Spleen (tissue), 7 donors: ENCODE data around the gene CHMP5.

Experiments used
- POLR2AphosphoS5 ChIP-seq, 3 donors: sonication (generic); formaldehyde crosslinking; IDR thresholded peaks; one replicate each; pipeline ENCODE4 v1.5.1; 2017; ENCODE audit warnings: antibody characterized with exemption in 3 of 3
- TF ChIP-seq, protein P1 (sequence below), 11 experiments: fragments of 200-600 bp in 7 of 11; fragments of 450-650 bp in 4 of 11; sonication (generic) in 4 of 11; IDR thresholded peaks in 8 of 11; conservative IDR thresholded peaks in 3 of 11; 1 replicate in 7 of 11; 2 replicates in 4 of 11; pipeline versions ENCODE4 v1.4.0 to v1.8.0; 2016 to 2021; ENCODE audit warnings: antibody characterized with exemption in 11 of 11, inconsistent platforms in 4 of 11, mild to moderate bottlenecking in 1 of 11
- donor health status: DM: no; HTN: no; CAD: no; lungs with moderate emphysema.
- donor health status: DM: no; HTN: no; CAD: no.
- donor health status: DM: no; HTN: no; CAD: no.

DNA sequence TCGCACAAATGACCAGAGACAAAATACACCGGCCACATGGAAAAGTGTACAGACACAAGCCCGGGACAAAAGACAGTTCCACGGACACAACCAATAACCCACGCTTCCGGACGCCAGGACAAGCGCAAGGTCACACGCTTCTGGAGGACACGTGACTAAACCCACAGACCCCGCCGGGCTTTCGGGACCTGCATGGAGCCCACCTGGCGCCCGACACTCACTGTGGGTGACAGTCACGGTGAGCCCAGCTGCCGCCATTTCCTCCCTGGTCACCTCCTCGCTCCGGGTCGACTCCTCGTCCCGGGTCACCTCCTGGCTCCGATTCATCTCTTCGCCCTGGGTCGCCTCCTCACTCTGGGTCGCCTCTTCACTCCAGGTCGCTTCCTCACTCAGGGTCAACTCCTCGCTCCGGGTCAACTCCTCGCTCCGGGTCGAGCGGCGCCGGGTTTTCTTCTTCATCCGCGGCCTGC lies 811 bp upstream of the CHMP5 start:
- no peak for TF ChIP-seq POLR2AphosphoS5 (IDR thresholded peaks at IDR 0.05)
- TF ChIP-seq, protein P1, sequence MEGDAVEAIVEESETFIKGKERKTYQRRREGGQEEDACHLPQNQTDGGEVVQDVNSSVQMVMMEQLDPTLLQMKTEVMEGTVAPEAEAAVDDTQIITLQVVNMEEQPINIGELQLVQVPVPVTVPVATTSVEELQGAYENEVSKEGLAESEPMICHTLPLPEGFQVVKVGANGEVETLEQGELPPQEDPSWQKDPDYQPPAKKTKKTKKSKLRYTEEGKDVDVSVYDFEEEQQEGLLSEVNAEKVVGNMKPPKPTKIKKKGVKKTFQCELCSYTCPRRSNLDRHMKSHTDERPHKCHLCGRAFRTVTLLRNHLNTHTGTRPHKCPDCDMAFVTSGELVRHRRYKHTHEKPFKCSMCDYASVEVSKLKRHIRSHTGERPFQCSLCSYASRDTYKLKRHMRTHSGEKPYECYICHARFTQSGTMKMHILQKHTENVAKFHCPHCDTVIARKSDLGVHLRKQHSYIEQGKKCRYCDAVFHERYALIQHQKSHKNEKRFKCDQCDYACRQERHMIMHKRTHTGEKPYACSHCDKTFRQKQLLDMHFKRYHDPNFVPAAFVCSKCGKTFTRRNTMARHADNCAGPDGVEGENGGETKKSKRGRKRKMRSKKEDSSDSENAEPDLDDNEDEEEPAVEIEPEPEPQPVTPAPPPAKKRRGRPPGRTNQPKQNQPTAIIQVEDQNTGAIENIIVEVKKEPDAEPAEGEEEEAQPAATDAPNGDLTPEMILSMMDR (IDR thresholded peaks at IDR 0.05 in 8 of 11, conservative IDR thresholded peaks at IDR 0.05 in 3 of 11): no peak
